Neural progenitor cell (in vitro differentiated cells): ENCODE data around the gene MRPS27. TPM values are rescaled to one million over a fixed set of nuclear protein-coding genes. Genes with fewer than 3 reads are reported as not detected.
A peak's percentile ranks its signal among the peaks of the same experiment; 100 is the strongest.

Experiments used
- DNase-seq: peaks from one replicate; pipeline ENCODE4 v3.0.0-alpha.2; 2016; ENCODE audit warnings: low spot score
- H2AFZ ChIP-seq: fragments of 200-600 bp; sonication (generic); replicated peaks from 2 replicates; pipeline ENCODE4 v1.6.1; 2016; ENCODE audit warnings: antibody characterized with exemption
- H3F3A ChIP-seq: fragments of 200-600 bp; sonication (generic); 2 replicates; pipeline ENCODE4 v1.6.1; 2016; ENCODE audit warnings: antibody characterized with exemption, low read depth
- H3K27ac ChIP-seq: fragments of 200-600 bp; sonication (generic); 2 replicates; pipeline ENCODE4 v1.5.1; 2016; ENCODE audit warnings: mild to moderate bottlenecking
- H3K27me3 ChIP-seq: fragments of 200-600 bp; sonication (generic); 2 replicates; pipeline ENCODE4 v1.6.1; 2016; ENCODE audit warnings: mild to moderate bottlenecking, moderate library complexity
- H3K36me3 ChIP-seq: fragments of 200-600 bp; sonication (generic); 2 replicates; pipeline ENCODE4 v1.5.1; 2016
- H3K4me1 ChIP-seq: fragments of 200-600 bp; sonication (generic); 2 replicates; pipeline ENCODE4 v1.6.1; 2016; ENCODE audit warnings: mixed run types
- H3K4me2 ChIP-seq: fragments of 200-600 bp; sonication (generic); 2 replicates; pipeline ENCODE4 v1.6.1; 2016
- H3K4me3 ChIP-seq: fragments of 200-600 bp; sonication (generic); 2 replicates; pipeline ENCODE4 v1.5.1; 2016
- H3K79me2 ChIP-seq: fragments of 200-600 bp; sonication (generic); 2 replicates; pipeline ENCODE4 v1.6.1; 2016; ENCODE audit warnings: low read depth
- H3K9ac ChIP-seq: fragments of 200-600 bp; sonication (generic); 2 replicates; pipeline ENCODE4 v1.6.1; 2016
- H3K9me3 ChIP-seq: fragments of 200-600 bp; sonication (generic); 2 replicates; pipeline ENCODE4 v1.5.1; 2016; ENCODE audit warnings: low read depth
- H4K20me1 ChIP-seq: fragments of 200-600 bp; sonication (generic); 2 replicates; pipeline ENCODE4 v1.6.1; 2016; ENCODE audit warnings: low read depth
- H3K27ac Mint-ChIP-seq: 3 replicates; pipeline ENCODE4 v1.8.0; 2021; ENCODE audit warnings: mixed read lengths
- H3K27me3 Mint-ChIP-seq: 2 replicates; pipeline ENCODE4 v1.8.0; 2022; ENCODE audit warnings: low read depth, mild to moderate bottlenecking, inconsistent platforms, moderate library complexity, mixed read lengths; ENCODE audit not compliant: insufficient read depth
- H3K36me3 Mint-ChIP-seq: 3 replicates; pipeline ENCODE4 v1.8.0; 2021; ENCODE audit warnings: mixed read lengths
- H3K4me1 Mint-ChIP-seq: 3 replicates; pipeline ENCODE4 v1.8.0; 2021; ENCODE audit warnings: mixed read lengths
- H3K4me3 Mint-ChIP-seq: 3 replicates; pipeline ENCODE4 v1.8.0; 2021; ENCODE audit warnings: mild to moderate bottlenecking, moderate library complexity, mixed read lengths
- H3K9me3 Mint-ChIP-seq: 3 replicates; pipeline ENCODE4 v1.8.0; 2020; ENCODE audit warnings: mixed read lengths
- EZH2 ChIP-seq: fragments of 200-600 bp; sonication (generic); IDR thresholded peaks from 2 replicates; pipeline ENCODE4 v1.6.1; 2017; ENCODE audit warnings: antibody characterized with exemption, mild to moderate bottlenecking, moderate library complexity
- EZH2phosphoT487 ChIP-seq: fragments of 200-600 bp; sonication (generic); IDR thresholded peaks from 2 replicates; pipeline ENCODE4 v1.6.1; 2017; ENCODE audit warnings: antibody characterized with exemption
- total RNA-seq: library from RNA; depleted of rRNA; stranded (reverse); fragments of >200 nt; gene quantifications from 2 replicates; pipeline ENCODE4 v1.2.3, GENCODE V29; 2015; ENCODE audit warnings: low replicate concordance
- TF ChIP-seq, protein P1 (sequence below): fragments of 200-600 bp; sonication (generic); IDR thresholded peaks from 2 replicates; pipeline ENCODE4 v1.5.1; 2017; ENCODE audit warnings: antibody characterized with exemption, mild to moderate bottlenecking

The MRPS27 gene
- total RNA-seq, 1 donor from 2014 or later, result 154 TPM

GRCh38 chr5:72358925-72359324 lies 38.9 kb upstream of the MRPS27 start:
- H3K27me3 Mint-ChIP-seq, result no peaks in the 10 kb centered on the region
- no peaks in the 10 kb centered on the region for H4K20me1 ChIP-seq
- peaks cover 14% of the 10 kb centered on the region for H3K4me1 Mint-ChIP-seq
- no peak overlapping the region for H2AFZ ChIP-seq
- H3K4me3 Mint-ChIP-seq, result no peak overlapping the region
- no peak overlapping the region for H3K4me2 ChIP-seq
- no peaks in the 10 kb centered on the region for H3K27me3 ChIP-seq
- TF ChIP-seq EZH2phosphoT487 (no peak), EZH2 (no peak)
- TF ChIP-seq, protein P1, sequence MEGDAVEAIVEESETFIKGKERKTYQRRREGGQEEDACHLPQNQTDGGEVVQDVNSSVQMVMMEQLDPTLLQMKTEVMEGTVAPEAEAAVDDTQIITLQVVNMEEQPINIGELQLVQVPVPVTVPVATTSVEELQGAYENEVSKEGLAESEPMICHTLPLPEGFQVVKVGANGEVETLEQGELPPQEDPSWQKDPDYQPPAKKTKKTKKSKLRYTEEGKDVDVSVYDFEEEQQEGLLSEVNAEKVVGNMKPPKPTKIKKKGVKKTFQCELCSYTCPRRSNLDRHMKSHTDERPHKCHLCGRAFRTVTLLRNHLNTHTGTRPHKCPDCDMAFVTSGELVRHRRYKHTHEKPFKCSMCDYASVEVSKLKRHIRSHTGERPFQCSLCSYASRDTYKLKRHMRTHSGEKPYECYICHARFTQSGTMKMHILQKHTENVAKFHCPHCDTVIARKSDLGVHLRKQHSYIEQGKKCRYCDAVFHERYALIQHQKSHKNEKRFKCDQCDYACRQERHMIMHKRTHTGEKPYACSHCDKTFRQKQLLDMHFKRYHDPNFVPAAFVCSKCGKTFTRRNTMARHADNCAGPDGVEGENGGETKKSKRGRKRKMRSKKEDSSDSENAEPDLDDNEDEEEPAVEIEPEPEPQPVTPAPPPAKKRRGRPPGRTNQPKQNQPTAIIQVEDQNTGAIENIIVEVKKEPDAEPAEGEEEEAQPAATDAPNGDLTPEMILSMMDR, result no peak
- H3K4me3 ChIP-seq, result no peak overlapping the region
- peaks cover 2% of the 10 kb centered on the region for H3K9me3 Mint-ChIP-seq
- no peak overlapping the region for H3K27ac Mint-ChIP-seq
- H3K79me2 ChIP-seq, result no peaks in the 10 kb centered on the region
- no peaks in the 10 kb centered on the region for H3F3A ChIP-seq
- no peak overlapping the region for H3K9ac ChIP-seq
- no peaks in the 10 kb centered on the region for H3K9me3 ChIP-seq
- no peak overlapping the region for H3K27ac ChIP-seq
- H3K36me3 Mint-ChIP-seq, result peaks cover 33% of the 10 kb centered on the region
- no peak for DNase-seq
- H3K4me1 ChIP-seq, result no peaks in the 10 kb centered on the region
- H3K36me3 ChIP-seq, result no peaks in the 10 kb centered on the region

GRCh38 chr5:72356361-72356760 lies 36.3 kb upstream of the MRPS27 start:
- Histone ChIP-seq H3K27me3 (no peaks in the 10 kb centered on the region), H3K4me2 (no peak overlapping the region), H2AFZ (no peak overlapping the region), H3K9me3 (no peaks in the 10 kb centered on the region), H3K4me1 (no peaks in the 10 kb centered on the region), H3K36me3 (no peaks in the 10 kb centered on the region), H3K4me3 (no peak overlapping the region), H3F3A (no peaks in the 10 kb centered on the region), H3K27ac (no peak overlapping the region), H4K20me1 (no peaks in the 10 kb centered on the region), H3K79me2 (no peaks in the 10 kb centered on the region), H3K9ac (no peak overlapping the region)
- TF ChIP-seq EZH2phosphoT487 (no peak), EZH2 (no peak)
- TF ChIP-seq, protein P1, result no peak
- peaks cover 4% of the 10 kb centered on the region for H3K4me1 Mint-ChIP-seq
- H3K27ac Mint-ChIP-seq, result no peak overlapping the region
- H3K4me3 Mint-ChIP-seq, result no peak overlapping the region
- H3K27me3 Mint-ChIP-seq, result no peaks in the 10 kb centered on the region
- peaks cover 22% of the 10 kb centered on the region for H3K36me3 Mint-ChIP-seq
- no peak for DNase-seq
- H3K9me3 Mint-ChIP-seq, result no peaks in the 10 kb centered on the region

DNA sequence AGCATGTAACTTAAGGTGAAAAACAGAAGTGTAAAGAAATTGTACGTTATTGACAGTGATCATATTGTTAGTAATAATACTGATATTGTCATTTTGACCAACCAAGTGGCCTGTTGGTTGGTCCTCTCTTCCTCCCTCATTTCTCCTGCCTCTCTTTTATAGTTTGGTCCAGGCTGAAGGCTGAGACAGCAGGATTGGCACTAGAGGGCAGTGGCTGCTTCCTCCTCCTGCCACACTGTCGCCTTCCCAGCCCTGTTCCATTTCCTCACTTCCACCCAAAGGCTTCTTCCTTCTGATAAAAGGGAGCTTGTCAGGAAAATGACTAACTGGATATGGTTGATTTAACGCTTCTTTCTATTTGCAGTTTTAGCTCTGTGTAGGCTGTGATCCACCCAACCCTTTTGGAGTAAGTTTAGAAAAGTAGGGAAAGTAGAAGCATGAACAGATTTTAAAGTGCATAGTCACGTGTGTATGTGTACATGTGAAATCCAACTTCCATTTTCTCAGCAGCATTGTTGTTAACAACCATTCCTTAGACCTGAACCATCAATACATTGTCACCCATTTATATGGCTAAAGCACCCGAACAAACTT lies 35.8 kb upstream of the MRPS27 start:
- peaks cover 22% of the 10 kb centered on the region for H3K36me3 Mint-ChIP-seq
- TF ChIP-seq EZH2, result no peak
- TF ChIP-seq, protein P1, result peak; percentile 68
- H3K27ac ChIP-seq, result no peak overlapping the region
- no peak overlapping the region for H3K4me3 ChIP-seq
- H3K9me3 Mint-ChIP-seq, result no peaks in the 10 kb centered on the region
- no peak overlapping the region for H3K4me3 Mint-ChIP-seq
- no peaks in the 10 kb centered on the region for H3F3A ChIP-seq
- no peak overlapping the region for H2AFZ ChIP-seq
- no peaks in the 10 kb centered on the region for H3K27me3 ChIP-seq
- no peaks in the 10 kb centered on the region for H3K9me3 ChIP-seq
- H3K4me2 ChIP-seq, result no peak overlapping the region
- no peaks in the 10 kb centered on the region for H3K79me2 ChIP-seq
- peaks cover 4% of the 10 kb centered on the region for H3K4me1 Mint-ChIP-seq
- peak; percentile 61 for DNase-seq
- H4K20me1 ChIP-seq, result no peaks in the 10 kb centered on the region
- no peaks in the 10 kb centered on the region for H3K27me3 Mint-ChIP-seq
- no peak overlapping the region for H3K27ac Mint-ChIP-seq
- H3K36me3 ChIP-seq, result no peaks in the 10 kb centered on the region
- no peak overlapping the region for H3K9ac ChIP-seq
- H3K4me1 ChIP-seq, result no peaks in the 10 kb centered on the region
